Choroid plexus epithelial cell (primary cell): ENCODE results near the gene OTOA.
A peak's percentile ranks its signal among the peaks of the same experiment; 100 is the strongest.
"Not testable (repeated sequence)": the region's sequence is repeated elsewhere in the genome, so short reads cannot be mapped to it uniquely, and the experiment has no call there.

ENCODE experiments used
- DNase-seq: peaks from one replicate; pipeline ENCODE4 v3.0.0-alpha.2; 2010; ENCODE audit warnings: low read depth
- H3K4me3 ChIP-seq: 2 replicates; pipeline ENCODE4 v1.5.1; 2011; ENCODE audit warnings: low read depth, mild to moderate bottlenecking, control low read depth, low read length, moderate library complexity
- TF ChIP-seq, protein P1 (sequence below): conservative IDR thresholded peaks from 2 replicates; pipeline ENCODE4 v1.5.1; 2011; ENCODE audit warnings: low read depth, mild to moderate bottlenecking, control low read depth, inconsistent platforms, low read length, moderate library complexity

OTOA gene

DNA sequence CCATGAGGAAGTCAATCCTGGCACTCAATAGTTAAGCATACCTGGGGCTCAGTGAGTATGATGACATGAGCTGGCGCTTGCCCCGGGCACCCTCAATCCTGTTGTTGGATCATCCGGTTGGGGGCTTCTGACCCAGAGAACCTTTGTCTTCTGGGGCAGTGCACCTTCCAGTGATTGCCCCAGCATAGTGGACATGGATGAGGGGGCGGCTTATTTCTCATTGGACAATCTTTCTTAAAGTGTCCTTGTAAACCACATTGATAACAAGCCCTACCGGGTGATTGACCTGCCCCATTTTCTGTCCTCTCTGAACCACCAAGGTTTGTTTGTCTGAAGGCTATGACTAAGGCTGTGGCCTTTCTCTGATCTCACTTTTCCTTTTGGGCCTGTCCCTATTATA lies 29.6 kb upstream of the OTOA start:
- DNase-seq: no peak
- H3K4me3 ChIP-seq: no peak overlapping the region
- TF ChIP-seq, protein P1, sequence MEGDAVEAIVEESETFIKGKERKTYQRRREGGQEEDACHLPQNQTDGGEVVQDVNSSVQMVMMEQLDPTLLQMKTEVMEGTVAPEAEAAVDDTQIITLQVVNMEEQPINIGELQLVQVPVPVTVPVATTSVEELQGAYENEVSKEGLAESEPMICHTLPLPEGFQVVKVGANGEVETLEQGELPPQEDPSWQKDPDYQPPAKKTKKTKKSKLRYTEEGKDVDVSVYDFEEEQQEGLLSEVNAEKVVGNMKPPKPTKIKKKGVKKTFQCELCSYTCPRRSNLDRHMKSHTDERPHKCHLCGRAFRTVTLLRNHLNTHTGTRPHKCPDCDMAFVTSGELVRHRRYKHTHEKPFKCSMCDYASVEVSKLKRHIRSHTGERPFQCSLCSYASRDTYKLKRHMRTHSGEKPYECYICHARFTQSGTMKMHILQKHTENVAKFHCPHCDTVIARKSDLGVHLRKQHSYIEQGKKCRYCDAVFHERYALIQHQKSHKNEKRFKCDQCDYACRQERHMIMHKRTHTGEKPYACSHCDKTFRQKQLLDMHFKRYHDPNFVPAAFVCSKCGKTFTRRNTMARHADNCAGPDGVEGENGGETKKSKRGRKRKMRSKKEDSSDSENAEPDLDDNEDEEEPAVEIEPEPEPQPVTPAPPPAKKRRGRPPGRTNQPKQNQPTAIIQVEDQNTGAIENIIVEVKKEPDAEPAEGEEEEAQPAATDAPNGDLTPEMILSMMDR: no peak

DNA sequence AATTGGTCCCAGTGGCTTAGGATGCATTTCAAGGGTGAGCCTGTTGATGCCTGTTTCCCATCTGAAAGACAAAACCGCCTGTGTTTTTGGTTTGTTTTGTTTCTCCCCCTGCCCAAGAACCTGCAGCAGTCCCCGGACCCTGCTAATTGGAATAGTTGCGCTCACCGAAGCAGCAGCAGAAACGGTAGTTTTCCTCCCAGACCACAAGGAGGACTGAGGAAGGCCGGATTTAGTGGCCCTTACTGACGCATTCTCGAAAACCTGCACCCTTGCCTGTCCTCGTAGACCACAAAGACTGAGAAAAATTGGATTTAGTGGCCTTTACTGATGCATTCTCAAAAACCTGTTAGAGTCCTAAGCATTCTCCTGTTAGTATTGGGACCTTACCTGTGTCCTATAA lies 28.1 kb upstream of the OTOA start:
- not testable (repeated sequence) for H3K4me3 ChIP-seq, DNase-seq

DNA sequence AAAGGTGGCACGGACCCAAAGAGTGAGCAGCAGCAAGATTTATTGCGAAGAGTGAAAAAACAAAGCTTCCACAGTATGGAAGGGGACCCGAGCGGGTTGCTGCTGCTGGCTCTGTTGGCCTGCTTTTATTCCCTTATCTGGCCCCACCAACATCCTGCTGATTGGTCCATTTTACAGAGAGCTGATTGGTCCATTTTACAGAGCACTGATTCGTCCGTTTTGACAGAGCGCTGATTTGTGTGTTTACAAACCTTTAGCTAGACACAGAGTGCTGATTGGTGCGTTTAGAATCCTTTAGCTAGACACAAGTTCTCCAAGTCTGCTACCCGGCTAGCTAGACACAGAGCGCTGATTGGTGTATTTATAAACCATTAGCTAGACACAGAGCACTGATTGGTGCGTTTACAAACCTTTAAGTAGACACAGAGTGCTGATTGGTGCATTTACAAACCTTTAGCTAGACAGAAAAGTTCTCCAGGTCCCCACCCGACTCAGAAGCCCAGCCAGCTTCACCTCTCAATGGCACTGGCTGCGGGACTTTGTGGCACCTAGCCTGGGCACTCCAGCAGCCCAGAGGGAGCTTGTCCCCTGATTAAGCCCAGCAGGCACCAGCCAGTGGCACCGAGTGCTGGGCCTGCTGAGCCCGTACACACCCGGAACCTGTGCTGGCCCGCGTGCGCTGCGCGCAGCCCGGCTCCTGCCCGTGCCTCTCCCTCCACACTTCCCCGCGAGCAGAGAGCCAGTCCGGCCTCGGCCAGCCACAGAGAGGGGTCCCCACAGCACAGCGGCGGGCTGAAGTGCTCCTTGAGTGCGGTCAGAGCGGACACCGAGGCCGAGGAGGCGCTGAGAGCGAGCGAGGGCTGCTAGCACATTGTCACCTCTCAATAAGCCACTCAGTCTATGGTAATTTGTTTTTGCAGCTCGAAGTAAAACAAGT lies 26.5 kb upstream of the OTOA start:
- DNase-seq: no peak
- TF ChIP-seq, protein P1: no peak
- no peak overlapping the region for H3K4me3 ChIP-seq

DNA sequence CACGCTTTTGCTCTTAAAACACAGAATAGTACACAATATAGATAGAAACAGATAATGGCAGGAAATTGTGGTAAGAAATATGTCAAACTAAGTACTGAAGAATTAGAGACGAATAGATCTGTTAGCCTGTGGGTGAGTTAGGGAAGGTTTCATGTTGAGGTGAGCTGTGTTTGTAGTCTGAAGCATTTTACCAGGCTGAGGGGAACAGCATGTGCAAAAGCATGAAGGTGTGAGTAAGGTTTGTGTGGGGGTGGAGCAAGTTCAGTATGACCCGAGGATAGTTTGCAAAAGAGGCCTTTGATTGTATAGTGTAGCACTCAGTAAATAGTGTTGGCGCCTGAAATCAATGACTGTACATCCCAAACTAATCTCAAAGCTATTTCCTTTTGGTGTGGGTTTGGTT lies 25.2 kb upstream of the OTOA start:
- no peak overlapping the region for H3K4me3 ChIP-seq
- DNase-seq: peak; percentile 42
- TF ChIP-seq, protein P1: no peak

DNA sequence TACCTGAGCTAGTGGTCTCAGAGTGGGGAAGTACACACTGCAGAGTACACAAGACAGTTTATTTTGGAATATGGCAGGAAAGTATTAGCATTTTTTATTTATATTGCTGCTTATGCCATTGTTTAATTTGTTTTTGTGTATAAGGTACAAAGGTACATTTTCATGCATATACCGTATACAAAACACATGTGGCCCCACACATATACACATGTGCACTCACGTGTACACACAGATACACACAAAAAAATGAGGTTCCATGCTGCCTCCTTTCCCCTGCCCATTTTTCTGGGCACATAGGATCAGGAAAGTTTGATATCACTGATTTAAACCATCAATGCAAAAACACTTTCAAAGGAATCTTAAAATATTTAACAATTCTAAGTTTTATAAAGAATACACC lies 24.3 kb upstream of the OTOA start:
- H3K4me3 ChIP-seq: no peak overlapping the region
- TF ChIP-seq, protein P1: no peak
- DNase-seq: no peak

DNA sequence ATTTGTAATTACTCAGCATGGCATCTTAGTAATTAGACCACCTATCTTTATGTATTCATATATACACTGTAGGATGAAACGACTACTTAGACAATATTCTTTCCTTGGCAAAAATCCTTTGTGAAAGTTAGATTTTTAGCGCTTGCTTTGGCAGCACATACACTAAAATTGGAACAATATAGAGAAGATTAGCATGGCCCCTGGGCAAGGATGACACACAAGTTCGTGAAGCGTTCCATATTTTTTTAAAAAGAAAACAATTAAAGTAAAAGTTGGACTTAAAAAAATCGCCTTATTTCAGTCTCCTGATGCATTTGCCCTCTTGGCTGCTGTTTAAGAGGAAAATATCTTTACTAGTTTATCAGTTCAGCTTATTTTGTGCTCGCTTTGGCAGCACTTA lies 21.9 kb upstream of the OTOA start:
- TF ChIP-seq, protein P1: no peak
- DNase-seq: no peak
- no peak overlapping the region for H3K4me3 ChIP-seq

DNA sequence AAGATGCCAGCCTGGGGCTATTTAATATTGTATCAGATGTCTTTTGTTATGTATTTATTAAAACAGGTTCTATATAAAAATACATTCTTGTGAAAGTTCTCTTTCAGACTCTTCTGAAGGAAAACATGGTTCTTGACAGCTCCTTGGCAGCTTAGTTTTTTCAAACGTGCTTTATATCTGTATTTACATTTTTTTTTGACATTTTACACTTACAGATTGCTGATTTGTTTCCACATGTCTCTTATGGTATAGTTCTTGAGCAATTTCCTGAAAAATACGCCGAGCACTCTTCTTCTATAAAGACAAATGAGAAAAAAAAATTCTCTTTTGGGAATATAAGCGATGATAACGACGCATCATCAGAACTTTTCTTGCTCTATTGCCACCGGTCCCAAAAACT lies 20.9 kb upstream of the OTOA start:
- no peak overlapping the region for H3K4me3 ChIP-seq
- no peak for DNase-seq
- TF ChIP-seq, protein P1: no peak
